Stimulated activated CD4-positive, alpha-beta T cell treated with anti-CD3 and anti-CD28 coated beads, Interleukin-15, amount 100 ng/mL, for 48 hours (primary cell): Measurements from ENCODE around the gene GTF2I.
"Not testable (repeated sequence)": the region's sequence is repeated elsewhere in the genome, so short reads cannot be mapped to it uniquely, and the experiment has no call there.

Experiments
- DNase-seq, 2 donors: peaks; one replicate each; pipeline ENCODE4 v3.0.0-alpha.2; 2020; ENCODE audit warnings: low read depth in 2 of 2

The GTF2I gene

GRCh38 chr7:74656837-74657691 lies 454 bp upstream of the GTF2I start:
- peak; percentile 98 to 99 for DNase-seq

GRCh38 chr7:74658178-74659004 lies 873 bp downstream of the GTF2I start:
- peak; percentile 78 to 88 for DNase-seq

- DNase-seq, result not testable (repeated sequence)
These were observed 2.7 kb downstream of the GTF2I start for GRCh38 chr7:74660202-74660601.

GRCh38 chr7:74661836-74662794 lies 4.6 kb downstream of the GTF2I start:
- not testable (repeated sequence) for DNase-seq

GRCh38 chr7:74665296-74665938 lies 7.9 kb downstream of the GTF2I start:
- no peak for DNase-seq

- DNase-seq, result not testable (repeated sequence)
These were observed 9.5 kb downstream of the GTF2I start for GRCh38 chr7:74667013-74667412.

- not testable (repeated sequence) for DNase-seq
These were observed 10.0 kb downstream of the GTF2I start for GRCh38 chr7:74667520-74667919.

GRCh38 chr7:74671602-74672001 lies 14.1 kb downstream of the GTF2I start:
- DNase-seq, result no peak

GRCh38 chr7:74672343-74672915 lies 14.9 kb downstream of the GTF2I start:
- no peak for DNase-seq

- no peak for DNase-seq
These were observed 16.6 kb downstream of the GTF2I start for GRCh38 chr7:74674166-74674565.

GRCh38 chr7:74682829-74683228 lies 25.3 kb downstream of the GTF2I start:
- DNase-seq, result no peak

- DNase-seq, result no peak
These were observed 26.3 kb downstream of the GTF2I start for GRCh38 chr7:74683799-74684198.

- DNase-seq, result no peak
These were observed 27.0 kb downstream of the GTF2I start for GRCh38 chr7:74684473-74684872.

- DNase-seq, result no peak
These were observed 27.4 kb downstream of the GTF2I start for GRCh38 chr7:74684921-74685320.

GRCh38 chr7:74690474-74690873 lies 33.0 kb downstream of the GTF2I start:
- no peak for DNase-seq

- not testable (repeated sequence) for DNase-seq
These were observed 46.9 kb downstream of the GTF2I start for GRCh38 chr7:74704419-74704818.

GRCh38 chr7:74707238-74707637 lies 49.7 kb downstream of the GTF2I start:
- DNase-seq, result no peak

- no peak for DNase-seq
These were observed 51.2 kb downstream of the GTF2I start for GRCh38 chr7:74708569-74709275.

- DNase-seq, result no peak
These were observed 52.6 kb downstream of the GTF2I start for GRCh38 chr7:74709880-74710671.
